Caki2 (cell line): ENCODE measurements around the gene REG3G. TPM values are rescaled to one million over a fixed set of nuclear protein-coding genes. Genes with fewer than 3 reads are reported as not detected.

Experiments used
- DNase-seq: peaks from one replicate; pipeline ENCODE4 v3.0.0-alpha.2; 2015; ENCODE audit warnings: low read depth
- in situ Hi-C: cut with HindIII; loops from 2 replicates; pipeline ENCODE4 v1.10.0; 2016; ENCODE audit warnings: low sequenced_read_pairs, low pct_unique_long_range_greater_than_20kb, mixed read lengths
- total RNA-seq: library from RNA; depleted of rRNA; stranded (reverse); fragments of >200 nt; shearing (Covaris generic); gene quantifications from 2 replicates; pipeline ENCODE4 v1.2.3, GENCODE V29; 2014; ENCODE audit warnings: low replicate concordance; rRNA removed

The REG3G gene
- not detected in 2 replicates for total RNA-seq

DNA sequence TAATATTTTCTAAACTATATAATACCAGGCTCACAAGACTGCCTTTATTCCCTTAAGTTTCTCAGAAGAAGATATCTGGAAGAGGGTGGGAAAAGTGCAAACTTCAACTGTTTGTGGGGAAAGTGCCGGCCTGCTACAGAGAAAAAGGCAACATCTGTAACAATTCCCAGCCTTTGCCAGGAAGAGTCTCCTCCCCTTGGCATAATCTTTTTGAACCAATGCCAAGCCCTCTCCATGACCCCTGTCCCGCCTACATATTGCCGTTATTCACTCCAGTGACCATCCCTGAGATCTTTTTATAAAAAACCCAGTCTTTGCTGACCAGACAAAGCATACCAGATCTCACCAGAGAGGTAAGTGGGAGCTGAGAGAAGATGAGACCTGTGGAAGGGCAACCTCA, at the start of gene REG3G:
TSS of gene REG3G (plus strand) at position 282 of the 400 bp plus-strand sequence. CDS start 392 bp downstream, outside the sequence.
- no peak for DNase-seq
- in situ Hi-C loops: no loop called here

DNA sequence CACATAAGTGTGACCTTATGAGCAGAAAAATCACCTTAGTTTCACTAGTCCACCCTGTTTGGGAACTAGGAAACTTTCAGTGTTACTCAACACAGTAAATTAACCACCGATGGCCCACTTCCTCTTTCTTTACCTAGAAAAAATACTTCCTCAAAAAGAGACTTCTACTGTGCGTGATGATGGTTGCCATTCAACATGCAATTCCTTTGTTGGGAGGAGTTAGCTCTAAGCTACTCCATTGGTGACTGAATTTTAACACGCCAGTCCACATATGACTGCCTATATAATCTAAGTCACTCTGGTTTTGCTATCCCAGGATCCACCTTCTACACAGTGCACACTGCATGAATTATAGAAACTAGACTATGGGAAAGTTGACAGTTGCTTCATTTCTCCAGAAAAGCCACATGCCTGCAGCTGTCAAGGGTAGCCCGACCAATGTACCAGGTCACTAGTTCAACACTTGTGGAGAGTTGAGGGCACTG, 47.8 kb upstream of the REG3G start:
- DNase-seq: no peak
- in situ Hi-C loops: no loop called here

DNA sequence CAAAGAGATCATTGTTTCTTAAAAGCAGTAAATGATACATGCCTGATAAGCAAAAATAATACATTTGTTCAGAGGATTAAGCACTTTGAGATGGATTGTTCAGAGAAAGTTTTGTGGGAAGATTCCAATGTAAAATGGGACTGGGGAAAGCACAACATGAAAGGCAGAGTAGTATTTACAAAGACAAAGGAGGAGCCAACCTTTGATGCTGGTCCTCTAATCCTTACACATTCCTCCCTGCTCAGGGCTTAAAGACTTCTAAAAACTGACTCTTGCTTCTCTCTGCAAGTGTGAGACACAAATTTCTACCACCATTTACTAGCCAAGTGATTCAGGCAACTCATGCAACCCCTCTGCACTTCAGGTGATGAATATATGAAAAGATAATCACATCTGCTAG, 47.2 kb upstream of the REG3G start:
- DNase-seq: no peak
- in situ Hi-C loops: no loop called here

DNA sequence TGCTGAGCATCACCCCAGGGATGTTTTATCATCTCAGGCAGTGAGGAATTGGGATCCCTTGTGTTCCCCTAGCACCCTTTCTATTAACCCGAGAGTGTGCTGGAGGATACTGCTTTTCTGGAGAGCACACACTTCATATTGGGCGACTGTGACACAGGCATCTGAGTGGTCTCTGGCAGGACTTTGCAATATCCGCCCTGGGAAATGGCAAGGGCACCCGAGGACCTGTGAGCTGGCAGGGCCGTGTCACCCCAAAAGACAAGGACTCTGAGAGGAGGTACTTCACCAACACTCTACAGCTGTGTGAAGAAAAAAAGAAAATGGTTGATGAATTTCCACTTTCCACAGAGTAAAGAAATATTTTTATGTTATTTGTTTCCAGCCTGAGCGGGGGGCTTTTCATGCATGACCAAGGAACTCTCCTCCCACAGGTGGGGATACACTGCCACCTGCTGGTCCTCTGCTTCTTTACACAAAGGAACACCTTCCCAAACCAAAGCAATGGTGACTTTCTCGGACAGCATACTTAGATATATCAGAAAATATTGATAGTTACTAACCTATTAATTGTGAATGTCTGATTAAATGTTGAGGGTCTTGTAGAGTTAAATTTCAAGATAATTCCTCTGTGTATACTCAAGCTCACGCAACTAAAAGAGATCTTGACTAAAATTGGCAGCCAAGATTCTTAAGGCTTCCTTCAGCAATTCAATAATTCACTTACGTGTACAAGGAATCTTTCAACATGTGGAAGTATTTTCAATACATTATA, 45.9 kb upstream of the REG3G start:
- in situ Hi-C loops: no loop called here
- peak; percentile 21 for DNase-seq

DNA sequence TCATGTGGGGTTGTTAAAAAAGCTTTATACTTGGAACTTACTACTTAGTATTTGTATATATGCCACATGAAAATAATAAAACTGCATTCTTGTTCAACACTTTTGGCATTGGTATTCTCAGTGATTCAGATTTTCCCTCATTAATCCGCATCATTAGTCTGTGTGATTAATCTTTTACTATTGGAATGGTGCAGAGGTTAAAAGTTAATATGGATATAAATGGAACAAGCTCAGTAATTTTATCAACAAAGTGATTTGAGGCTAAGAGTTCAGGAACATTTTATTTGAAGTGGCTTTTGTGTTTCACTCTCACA, 45.4 kb upstream of the REG3G start:
- in situ Hi-C loops: no loop called here
- DNase-seq: no peak

DNA sequence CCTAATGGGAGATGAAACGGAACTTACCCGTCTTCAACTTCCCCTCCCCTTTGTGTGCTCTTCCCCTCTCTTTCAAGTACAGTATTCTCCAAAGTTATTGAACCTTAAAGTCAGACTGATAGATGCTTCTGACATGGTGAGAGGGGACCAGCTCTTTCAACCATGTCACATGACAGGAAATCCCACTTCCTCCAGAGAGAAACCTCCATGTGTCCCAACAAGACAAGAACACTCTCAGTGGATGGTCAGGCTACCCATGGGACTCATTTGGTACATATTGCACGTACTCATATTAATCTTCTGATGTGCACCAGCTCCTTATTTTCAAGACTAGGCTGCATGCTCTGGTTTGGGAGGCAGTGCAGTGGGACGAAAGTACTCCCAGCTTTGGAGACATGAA, 44.6 kb upstream of the REG3G start:
- in situ Hi-C loops: no loop called here
- no peak for DNase-seq

DNA sequence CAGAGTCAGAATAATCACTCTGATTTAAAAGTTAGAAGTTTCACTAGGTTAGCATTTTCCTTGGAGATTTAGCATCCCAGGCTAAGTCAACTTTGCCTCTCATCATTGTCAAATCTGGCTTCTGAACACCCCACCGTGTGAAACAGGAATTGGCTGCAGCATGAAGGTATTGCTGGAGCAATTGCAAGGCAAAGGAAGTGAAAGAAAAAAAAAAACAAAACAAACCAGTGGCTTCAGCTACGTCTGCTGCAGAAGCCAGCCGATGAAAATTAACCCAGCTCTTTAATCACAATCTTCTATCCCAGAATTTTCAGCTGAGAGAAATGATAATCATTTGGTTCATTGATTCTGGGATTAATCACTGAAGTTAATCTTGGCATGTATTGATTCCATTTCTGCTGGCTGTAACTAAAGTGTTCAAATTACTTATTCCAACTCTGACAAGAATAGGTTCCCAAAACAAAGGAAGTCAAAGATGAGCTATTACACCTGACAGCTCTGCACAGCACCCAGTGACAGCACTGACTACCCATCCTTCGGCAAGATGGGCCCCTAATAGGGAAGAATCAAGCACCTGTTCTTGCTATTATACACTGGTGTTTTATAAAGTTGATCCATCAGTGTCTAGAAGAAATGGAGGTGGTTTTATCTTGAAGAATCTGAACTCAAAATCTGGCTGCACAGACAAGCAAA, 42.7 kb upstream of the REG3G start:
- DNase-seq: no peak
- in situ Hi-C loops: no loop called here

DNA sequence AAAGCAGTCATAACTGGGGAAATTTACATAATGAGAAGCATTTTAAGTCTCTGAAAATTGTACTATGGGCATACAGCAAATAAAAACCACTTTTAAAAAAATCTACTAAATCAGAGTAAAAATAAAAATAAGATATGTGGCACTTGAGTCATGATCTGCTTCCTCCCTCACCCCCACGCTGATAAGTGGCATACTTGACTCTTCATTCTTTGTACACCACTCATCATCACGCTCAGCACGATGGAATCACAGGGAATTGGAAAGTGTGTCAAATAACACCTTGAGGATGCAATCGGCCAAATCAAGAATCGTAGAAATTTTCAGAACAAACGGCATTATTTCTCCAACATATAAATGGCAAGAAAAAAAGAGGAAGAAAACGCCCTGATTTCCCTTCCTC, 41.1 kb upstream of the REG3G start:
- DNase-seq: no peak
- in situ Hi-C loops: no loop called here

DNA sequence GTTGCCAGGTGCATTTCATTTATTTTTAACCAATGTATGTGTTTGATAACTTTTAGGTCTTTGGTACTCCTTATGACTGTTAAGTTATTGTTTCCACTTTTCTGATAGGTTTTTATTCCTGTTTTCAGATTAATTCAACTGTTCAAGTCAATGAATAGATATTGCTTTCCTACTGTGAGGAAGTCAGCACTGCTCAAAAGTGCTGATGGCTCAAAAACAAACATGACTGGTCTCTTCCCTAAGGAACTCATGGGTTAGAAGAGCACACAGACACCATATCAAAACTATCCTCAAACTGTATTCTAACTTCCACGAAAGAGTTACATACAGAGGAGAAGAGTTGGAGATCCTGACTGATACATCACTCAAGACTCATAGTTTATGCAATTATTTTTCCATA, 39.9 kb upstream of the REG3G start:
- DNase-seq: no peak
- in situ Hi-C loops: no loop called here

DNA sequence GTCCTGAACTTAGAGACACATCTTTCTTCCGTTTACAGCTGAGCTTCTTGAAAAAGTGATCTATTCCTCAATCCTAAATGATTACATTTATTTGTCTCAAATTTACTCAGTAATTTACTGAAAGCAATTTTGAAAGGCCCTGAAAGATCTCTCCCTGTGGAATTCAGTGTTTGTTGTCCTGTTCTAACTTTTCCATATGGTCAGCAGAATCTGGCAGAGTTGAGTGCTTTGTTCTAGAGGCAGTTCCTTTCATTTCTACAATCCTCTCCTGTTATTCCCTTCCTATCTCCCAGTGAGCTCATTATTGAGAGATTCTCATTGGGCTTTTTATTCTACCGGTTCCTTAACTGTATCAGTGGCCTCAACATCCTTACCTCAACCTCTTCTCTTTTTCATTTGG, 36.5 kb upstream of the REG3G start:
- DNase-seq: no peak
- in situ Hi-C loops: no loop called here

DNA sequence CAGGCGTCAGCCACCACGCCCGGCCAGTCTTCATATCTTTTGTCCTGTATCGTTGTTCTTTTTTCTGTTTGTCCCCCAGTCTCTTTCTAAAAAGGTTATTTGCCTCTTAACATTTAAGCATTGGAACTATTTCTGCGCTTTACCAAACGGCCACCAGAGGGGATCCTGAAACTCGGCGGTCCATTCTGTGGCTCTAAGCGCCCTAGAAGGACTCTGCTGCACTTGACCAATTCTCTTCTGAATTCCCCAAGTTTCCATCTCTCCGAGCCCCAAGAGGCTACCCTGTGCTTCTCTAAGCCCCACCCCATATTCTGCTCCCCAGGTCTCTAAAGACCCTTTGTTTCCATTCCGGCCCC, 33.1 kb upstream of the REG3G start:
- DNase-seq: no peak
- in situ Hi-C loops: no loop called here

DNA sequence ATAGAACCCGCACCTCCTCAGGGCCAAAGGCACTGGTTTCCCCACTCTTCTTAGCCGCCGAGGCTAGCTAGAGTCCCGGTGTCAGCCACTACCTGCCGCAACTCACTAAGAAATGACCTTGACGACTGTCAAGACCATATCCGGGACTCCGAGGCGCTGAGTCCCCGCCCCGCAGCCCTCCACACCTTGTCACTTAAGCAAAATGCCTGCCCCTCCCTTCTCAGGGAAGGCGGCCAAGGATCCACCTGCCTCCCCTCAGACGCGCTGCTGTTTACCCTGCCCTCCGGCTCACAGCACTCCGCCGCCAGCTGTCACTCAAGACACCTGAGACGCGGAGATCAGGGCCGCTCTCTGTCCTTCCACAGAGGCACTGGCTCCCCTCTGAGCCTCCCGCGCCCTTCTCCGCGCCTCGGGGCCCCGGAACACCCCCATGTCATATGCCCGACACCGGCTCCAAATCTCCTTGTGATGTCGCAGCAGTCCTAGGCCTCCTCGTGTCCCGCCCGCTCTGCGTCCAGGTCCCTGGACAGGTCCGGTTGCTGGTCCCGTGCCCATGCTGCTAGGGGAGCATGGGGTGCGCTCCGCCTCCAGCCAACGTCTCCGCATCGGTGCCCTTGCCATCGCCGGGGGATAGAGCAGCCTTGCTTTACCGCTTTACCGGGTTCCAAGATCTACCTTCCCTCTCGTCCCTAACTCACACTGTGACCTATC, 32.5 kb upstream of the REG3G start:
- no peak for DNase-seq
- in situ Hi-C loops: no loop called here

DNA sequence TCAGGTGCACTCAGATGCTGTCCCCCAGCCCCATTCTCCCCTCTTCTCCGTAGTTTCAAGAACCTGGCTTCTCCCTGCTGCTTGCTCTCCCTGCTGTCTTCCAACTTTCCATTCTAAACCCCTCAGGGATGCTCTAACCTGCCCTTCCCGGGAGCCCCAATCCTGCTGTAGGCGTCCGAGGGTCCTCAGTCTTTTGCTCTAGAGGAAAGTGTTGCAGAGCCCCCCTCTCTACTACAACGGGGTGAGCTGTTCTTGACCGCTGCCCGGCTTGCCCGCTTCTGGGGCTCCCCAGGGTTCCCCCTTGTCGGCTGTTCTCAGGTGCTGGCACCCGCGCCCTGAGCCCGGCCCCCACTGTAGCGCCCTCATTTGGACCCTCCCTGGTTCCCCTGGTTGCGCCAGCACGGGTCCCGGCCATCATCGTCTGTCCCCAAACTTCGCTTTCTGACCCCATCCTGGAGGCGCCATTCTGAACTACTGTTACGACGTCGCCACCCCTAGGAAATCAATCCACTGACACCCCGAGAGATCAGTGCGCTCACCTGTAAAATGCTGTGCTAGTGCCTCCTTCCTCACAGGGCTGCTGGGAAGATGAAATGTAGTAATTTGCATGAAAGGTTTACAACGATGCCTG, 31.9 kb upstream of the REG3G start:
- no peak for DNase-seq
- in situ Hi-C loops: no loop called here

DNA sequence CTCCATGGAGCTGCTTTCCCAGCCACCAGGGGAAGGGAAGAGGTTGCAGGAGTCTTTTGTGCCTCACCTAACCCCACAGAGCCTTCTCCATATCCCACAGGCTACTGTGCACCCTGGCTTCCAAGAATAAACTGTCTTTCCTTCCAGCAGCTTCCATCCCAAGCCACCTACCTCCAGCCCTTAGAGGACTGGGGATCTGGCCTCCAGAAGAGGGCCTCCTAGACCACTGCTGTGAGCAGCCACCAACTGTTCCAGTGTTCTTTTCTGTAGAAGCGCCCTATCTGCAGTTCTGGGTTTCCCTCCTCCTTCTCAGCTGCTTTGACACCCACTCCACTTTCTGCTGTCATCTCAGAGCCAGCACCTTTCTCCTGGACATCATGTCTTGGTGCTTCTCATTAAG, 30.7 kb upstream of the REG3G start:
- no peak for DNase-seq
- in situ Hi-C loops: no loop called here

DNA sequence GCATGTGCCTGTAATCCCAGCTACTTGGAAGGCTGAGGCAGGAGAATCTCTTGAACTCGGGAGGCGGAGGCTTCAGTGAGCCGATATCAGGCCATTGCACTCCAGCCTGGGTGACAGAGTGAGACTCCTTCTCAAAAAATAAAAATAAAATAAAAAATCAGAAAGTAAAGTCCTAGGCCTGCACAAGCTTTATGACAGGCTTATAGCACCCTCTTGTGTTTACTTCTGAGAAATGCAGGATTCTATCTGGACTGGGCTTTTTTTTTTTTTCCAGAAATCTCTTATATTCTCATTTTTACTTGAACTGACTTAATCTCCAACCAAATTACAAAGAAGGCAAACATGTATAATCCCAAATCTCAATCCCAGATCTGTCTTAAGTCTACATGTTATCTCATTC, 26.1 kb upstream of the REG3G start:
- DNase-seq: peak; percentile 14
- in situ Hi-C loops: no loop called here

DNA sequence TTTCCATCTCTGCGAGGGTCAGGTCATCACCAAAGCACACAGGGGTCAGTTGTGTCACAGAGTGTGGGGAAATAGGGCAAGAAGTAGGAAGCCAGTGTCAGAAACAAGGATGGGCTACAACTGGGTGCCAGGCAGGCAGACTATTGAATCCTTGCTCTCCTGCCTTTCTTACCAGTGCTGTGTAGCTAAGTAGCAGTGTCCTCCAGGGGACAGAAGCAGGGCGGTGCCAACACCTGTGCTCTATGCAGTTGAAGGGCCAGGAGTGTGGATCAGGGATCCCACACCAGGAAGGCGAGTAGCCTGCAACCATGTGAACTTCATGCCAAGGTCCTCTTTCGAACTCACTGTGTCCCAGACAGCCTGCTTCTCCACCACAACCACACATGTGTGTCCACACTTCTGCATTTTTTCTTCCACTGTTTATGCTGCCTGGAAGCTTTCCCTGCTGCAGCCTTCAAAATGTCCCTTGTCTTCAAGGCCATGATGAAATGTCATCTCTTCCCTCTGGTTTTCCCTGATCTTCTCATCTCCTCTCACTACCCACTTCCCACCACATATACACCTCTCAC, 25.4 kb upstream of the REG3G start:
- no peak for DNase-seq
- in situ Hi-C loops: no loop called here

DNA sequence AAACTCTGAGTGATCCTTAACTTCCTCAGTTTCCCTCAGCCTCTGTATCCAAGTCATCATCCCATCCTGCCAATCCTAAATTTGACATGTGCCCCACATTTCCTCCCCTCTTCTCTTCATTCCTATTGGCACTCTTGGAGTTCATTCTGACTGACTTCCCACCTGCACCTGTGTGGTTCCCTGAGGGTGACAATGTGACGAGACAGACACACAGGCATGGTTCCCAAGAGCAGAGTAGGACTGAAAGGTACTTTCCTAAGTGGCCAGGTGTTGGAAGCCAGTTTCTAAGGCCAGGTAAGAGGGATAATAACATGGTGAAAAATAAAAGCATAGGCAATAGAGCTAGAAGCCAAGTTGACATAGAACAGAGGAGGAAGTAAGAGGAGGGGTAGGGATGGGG, 24.2 kb upstream of the REG3G start:
- in situ Hi-C loops: no loop called here

DNA sequence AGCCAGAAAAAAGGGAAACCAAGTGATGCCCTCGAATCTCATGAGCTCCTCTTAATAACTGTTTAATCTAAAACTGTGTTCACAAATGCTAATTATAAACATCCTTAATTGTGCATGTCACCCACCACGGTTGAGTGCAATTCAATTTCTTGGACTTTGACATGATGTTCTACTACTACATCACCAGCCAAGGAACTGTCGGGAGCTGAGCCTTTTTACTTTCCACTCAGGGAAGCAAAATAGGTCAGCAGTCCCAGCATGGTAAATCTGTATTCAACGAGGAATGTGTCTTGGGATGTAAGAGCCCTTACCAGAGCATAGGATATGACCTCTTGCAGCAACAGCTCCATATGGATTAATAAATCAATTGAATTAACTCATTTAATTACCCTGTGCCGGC, 20.8 kb upstream of the REG3G start:
- DNase-seq: no peak
- in situ Hi-C loops: no loop called here

More for the DNA sequence above, 24.2 kb upstream of the REG3G start:
- no peak for DNase-seq

DNA sequence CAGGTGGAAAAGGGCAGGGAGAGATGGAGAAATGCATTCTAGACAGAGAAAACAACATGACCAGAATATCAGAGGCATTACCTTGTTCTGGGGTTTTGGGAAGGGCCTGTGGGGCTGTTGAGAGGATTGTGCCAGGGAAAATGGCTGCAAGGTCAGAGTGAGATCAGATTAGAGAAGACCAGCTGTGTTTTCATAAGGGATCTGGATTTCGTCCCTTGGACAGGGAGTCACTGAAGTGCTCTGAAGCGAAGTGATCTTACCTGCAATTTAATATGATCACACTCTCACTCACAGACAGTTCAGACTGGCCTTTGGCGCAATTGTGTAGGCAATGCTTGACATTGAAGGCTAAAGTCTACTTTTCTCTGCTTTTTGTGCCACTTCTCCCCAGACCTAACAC, 20.3 kb upstream of the REG3G start:
- DNase-seq: no peak
- in situ Hi-C loops: no loop called here
